Adipocyte (in vitro differentiated cells): ENCODE results near the gene ERLIN1.

Experiments used
- DNase-seq: peaks from one replicate; pipeline ENCODE4 v3.0.0-alpha.2; 2015; ENCODE audit warnings: low read depth
- H3K27me3 ChIP-seq: replicated peaks from 2 replicates; pipeline ENCODE4 v1.7.0; 2013; ENCODE audit warnings: mild to moderate bottlenecking, low read length, moderate library complexity; ENCODE audit not compliant: control insufficient read depth, insufficient read depth
- H3K36me3 ChIP-seq: 2 replicates; pipeline ENCODE4 v1.7.0; 2013; ENCODE audit warnings: low read length, mild to moderate bottlenecking, moderate library complexity; ENCODE audit not compliant: control insufficient read depth, insufficient read depth, severe bottlenecking
- H3K4me1 ChIP-seq: 2 replicates; pipeline ENCODE4 v1.7.0; 2013; ENCODE audit warnings: mild to moderate bottlenecking, low read length, moderate library complexity; ENCODE audit not compliant: control insufficient read depth, insufficient read depth
- H3K4me3 ChIP-seq: 2 replicates; pipeline ENCODE4 v1.7.0; 2013; ENCODE audit warnings: mild to moderate bottlenecking, low read length, moderate library complexity
- H3K9ac ChIP-seq: 2 replicates; pipeline ENCODE4 v1.7.0; 2013; ENCODE audit warnings: mild to moderate bottlenecking, low read length, moderate library complexity
- H3K9me3 ChIP-seq: 2 replicates; pipeline ENCODE4 v1.7.0; 2013; ENCODE audit warnings: mild to moderate bottlenecking, low read length, moderate library complexity; ENCODE audit not compliant: control insufficient read depth

ERLIN1 gene

GRCh38 chr10:100148353-100149211 is 37.2 kb downstream of the ERLIN1 start:
- H3K9ac ChIP-seq: no peak overlapping the region

GRCh38 chr10:100146875-100147650 is 38.8 kb downstream of the ERLIN1 start:
- no peaks in the 10 kb centered on the region for H3K27me3 ChIP-seq
- no peaks in the 10 kb centered on the region for H3K9me3 ChIP-seq
- H3K4me3 ChIP-seq: no peak overlapping the region
- H3K4me1 ChIP-seq: peaks cover 3% of the 10 kb centered on the region
- DNase-seq: peak; percentile 55
- peaks cover 20% of the 10 kb centered on the region for H3K36me3 ChIP-seq
- no peak overlapping the region for H3K9ac ChIP-seq

More at GRCh38 chr10:100148353-100149211, 37.2 kb downstream of the ERLIN1 start:
- no peak overlapping the region for H3K4me3 ChIP-seq
- no peaks in the 10 kb centered on the region for H3K9me3 ChIP-seq
- peaks cover 3% of the 10 kb centered on the region for H3K4me1 ChIP-seq
- DNase-seq: no peak
- no peaks in the 10 kb centered on the region for H3K27me3 ChIP-seq
- peaks cover 35% of the 10 kb centered on the region for H3K36me3 ChIP-seq

GRCh38 chr10:100146398-100146797 is 39.4 kb downstream of the ERLIN1 start:
- Histone ChIP-seq H3K27me3 (no peaks in the 10 kb centered on the region), H3K4me3 (no peak overlapping the region), H3K9me3 (no peaks in the 10 kb centered on the region), H3K36me3 (peaks cover 13% of the 10 kb centered on the region), H3K4me1 (peaks cover 3% of the 10 kb centered on the region), H3K9ac (no peak overlapping the region)
- DNase-seq: no peak

GRCh38 chr10:100143756-100144155 is 42.1 kb downstream of the ERLIN1 start:
- no peaks in the 10 kb centered on the region for H3K9me3 ChIP-seq
- H3K4me1 ChIP-seq: peaks cover 3% of the 10 kb centered on the region
- H3K4me3 ChIP-seq: no peak overlapping the region
- no peak overlapping the region for H3K9ac ChIP-seq
- no peaks in the 10 kb centered on the region for H3K36me3 ChIP-seq
- DNase-seq: no peak
- no peaks in the 10 kb centered on the region for H3K27me3 ChIP-seq

- no peak for DNase-seq
- Histone ChIP-seq H3K36me3 (no peaks in the 10 kb centered on the region), H3K27me3 (no peaks in the 10 kb centered on the region), H3K9me3 (no peaks in the 10 kb centered on the region), H3K4me3 (no peak overlapping the region), H3K9ac (no peak overlapping the region), H3K4me1 (no peaks in the 10 kb centered on the region)
Observed at GRCh38 chr10:100141446-100142087, 44.3 kb downstream of the ERLIN1 start.

GRCh38 chr10:100140070-100140469 is 45.8 kb downstream of the ERLIN1 start:
- Histone ChIP-seq H3K27me3 (peaks cover 6% of the 10 kb centered on the region), H3K9me3 (peaks cover 3% of the 10 kb centered on the region), H3K4me1 (no peaks in the 10 kb centered on the region), H3K9ac (no peak overlapping the region), H3K4me3 (no peak overlapping the region), H3K36me3 (no peaks in the 10 kb centered on the region)
- DNase-seq: no peak

GRCh38 chr10:100138921-100139496 is 46.8 kb downstream of the ERLIN1 start:
- H3K9ac ChIP-seq: no peak overlapping the region
- H3K4me3 ChIP-seq: no peak overlapping the region
- peaks cover 6% of the 10 kb centered on the region for H3K27me3 ChIP-seq
- peaks cover 10% of the 10 kb centered on the region for H3K9me3 ChIP-seq
- no peaks in the 10 kb centered on the region for H3K4me1 ChIP-seq
- H3K36me3 ChIP-seq: no peaks in the 10 kb centered on the region
- peak; percentile 58 for DNase-seq

- no peak for DNase-seq
- Histone ChIP-seq H3K9me3 (peaks cover 10% of the 10 kb centered on the region), H3K36me3 (no peaks in the 10 kb centered on the region), H3K9ac (no peak overlapping the region), H3K4me1 (no peaks in the 10 kb centered on the region), H3K27me3 (peaks cover 6% of the 10 kb centered on the region), H3K4me3 (no peak overlapping the region)
Observed at GRCh38 chr10:100135486-100135885, 50.3 kb downstream of the ERLIN1 start.

GRCh38 chr10:100133801-100134200 is 52.0 kb downstream of the ERLIN1 start:
- H3K27me3 ChIP-seq: peaks cover 6% of the 10 kb centered on the region
- peaks cover 10% of the 10 kb centered on the region for H3K9me3 ChIP-seq
- H3K9ac ChIP-seq: no peak overlapping the region
- no peaks in the 10 kb centered on the region for H3K4me1 ChIP-seq
- no peak overlapping the region for H3K4me3 ChIP-seq
- DNase-seq: no peak
- no peaks in the 10 kb centered on the region for H3K36me3 ChIP-seq

GRCh38 chr10:100132427-100132826 is 53.4 kb downstream of the ERLIN1 start:
- Histone ChIP-seq H3K9me3 (peaks cover 10% of the 10 kb centered on the region), H3K36me3 (no peaks in the 10 kb centered on the region), H3K4me1 (no peaks in the 10 kb centered on the region), H3K9ac (no peak overlapping the region), H3K27me3 (peaks cover 6% of the 10 kb centered on the region), H3K4me3 (no peak overlapping the region)
- DNase-seq: no peak

GRCh38 chr10:100131571-100131970 is 54.3 kb downstream of the ERLIN1 start:
- no peak for DNase-seq
- Histone ChIP-seq H3K4me1 (no peaks in the 10 kb centered on the region), H3K9me3 (peaks cover 10% of the 10 kb centered on the region), H3K27me3 (peaks cover 6% of the 10 kb centered on the region), H3K36me3 (no peaks in the 10 kb centered on the region), H3K9ac (no peak overlapping the region), H3K4me3 (no peak overlapping the region)
